ENCODE measurements around the gene APP.
A peak's percentile ranks its signal among the peaks of the same experiment; 100 is the strongest.

The APP gene

GRCh38 chr21:25885405-25885804, 285.2 kb downstream of the APP start:
- H4K20me1 ChIP-seq (ENCODE audit: control insufficient read depth, insufficient read depth, low read depth, low read length), result no peaks in the 10 kb centered on the region
- H3K27ac ChIP-seq (ENCODE audit: low read depth, low read length), result no peak overlapping the region
- H3K4me1 ChIP-seq (ENCODE audit: control insufficient read depth, low read length), result no peaks in the 10 kb centered on the region
- no peaks in the 10 kb centered on the region for H3K79me2 ChIP-seq (ENCODE audit: control insufficient read depth, low read length)
- TF ChIP-seq EZH2phosphoT487 (IDR thresholded peaks at IDR 0.05; ENCODE audit: borderline replicate concordance, low read length) (no peak), CTCF (IDR thresholded peaks at IDR 0.05; ENCODE audit: low read depth, low read length, poor library complexity, severe bottlenecking) (no peak)
- H3K36me3 ChIP-seq (ENCODE audit: control insufficient read depth, low read length), result no peaks in the 10 kb centered on the region
- H3K27me3 ChIP-seq (ENCODE audit: control insufficient read depth, low read length), result no peaks in the 10 kb centered on the region
- no peak overlapping the region for H3K4me2 ChIP-seq (ENCODE audit: low read length)
- H3K9me3 ChIP-seq (ENCODE audit: control insufficient read depth, insufficient read depth, low read length), result no peaks in the 10 kb centered on the region
- no peaks in the 10 kb centered on the region for H3F3A ChIP-seq (ENCODE audit: control insufficient read depth, insufficient read depth)
- no peaks in the 10 kb centered on the region for H3K9me2 ChIP-seq (replicated peaks; ENCODE audit: control insufficient read depth, low read length)
- no peak overlapping the region for H3K4me3 ChIP-seq (ENCODE audit: low read length)

GRCh38 chr21:25884311-25884710, 286.3 kb downstream of the APP start:
- H4K20me1 ChIP-seq (ENCODE audit: control insufficient read depth, insufficient read depth, low read depth, low read length), result no peaks in the 10 kb centered on the region
- no peaks in the 10 kb centered on the region for H3K4me1 ChIP-seq (ENCODE audit: control insufficient read depth, low read length)
- H3K27me3 ChIP-seq (ENCODE audit: control insufficient read depth, low read length), result no peaks in the 10 kb centered on the region
- H3K27ac ChIP-seq (ENCODE audit: low read depth, low read length), result no peak overlapping the region
- no peaks in the 10 kb centered on the region for H3K9me3 ChIP-seq (ENCODE audit: control insufficient read depth, insufficient read depth, low read length)
- no peak for TF ChIP-seq EZH2phosphoT487 (IDR thresholded peaks at IDR 0.05; ENCODE audit: borderline replicate concordance, low read length)
- no peak for TF ChIP-seq CTCF (IDR thresholded peaks at IDR 0.05; ENCODE audit: low read depth, low read length, poor library complexity, severe bottlenecking)
- no peaks in the 10 kb centered on the region for H3K79me2 ChIP-seq (ENCODE audit: control insufficient read depth, low read length)
- H3K4me3 ChIP-seq (ENCODE audit: low read length), result no peak overlapping the region
- no peaks in the 10 kb centered on the region for H3K9me2 ChIP-seq (replicated peaks; ENCODE audit: control insufficient read depth, low read length)
- no peaks in the 10 kb centered on the region for H3K36me3 ChIP-seq (ENCODE audit: control insufficient read depth, low read length)
- H3F3A ChIP-seq (ENCODE audit: control insufficient read depth, insufficient read depth), result no peaks in the 10 kb centered on the region
- no peak overlapping the region for H3K4me2 ChIP-seq (ENCODE audit: low read length)

- no peaks in the 10 kb centered on the region for H3K36me3 ChIP-seq (ENCODE audit: control insufficient read depth, low read length)
- H4K20me1 ChIP-seq (ENCODE audit: control insufficient read depth, insufficient read depth, low read depth, low read length), result no peaks in the 10 kb centered on the region
- no peaks in the 10 kb centered on the region for H3K9me3 ChIP-seq (ENCODE audit: control insufficient read depth, insufficient read depth, low read length)
- TF ChIP-seq CTCF (IDR thresholded peaks at IDR 0.05; ENCODE audit: low read depth, low read length, poor library complexity, severe bottlenecking) (peak; percentile 97), EZH2phosphoT487 (IDR thresholded peaks at IDR 0.05; ENCODE audit: borderline replicate concordance, low read length) (no peak)
- H3F3A ChIP-seq (ENCODE audit: control insufficient read depth, insufficient read depth), result no peaks in the 10 kb centered on the region
- no peaks in the 10 kb centered on the region for H3K4me1 ChIP-seq (ENCODE audit: control insufficient read depth, low read length)
- H3K79me2 ChIP-seq (ENCODE audit: control insufficient read depth, low read length), result no peaks in the 10 kb centered on the region
- no peak overlapping the region for H3K4me3 ChIP-seq (ENCODE audit: low read length)
- no peak overlapping the region for H3K27ac ChIP-seq (ENCODE audit: low read depth, low read length)
- no peak overlapping the region for H3K4me2 ChIP-seq (ENCODE audit: low read length)
- no peaks in the 10 kb centered on the region for H3K27me3 ChIP-seq (ENCODE audit: control insufficient read depth, low read length)
- H3K9me2 ChIP-seq (replicated peaks; ENCODE audit: control insufficient read depth, low read length), result no peaks in the 10 kb centered on the region
These were observed 288.8 kb downstream of the APP start for GRCh38 chr21:25881524-25882376.

All from DOHH2 (cell line).